22Rv1 (cell line): ENCODE measurements around the gene MGA.
"Not testable (repeated sequence)": the region's sequence is repeated elsewhere in the genome, so short reads cannot be mapped to it uniquely, and the experiment has no call there.

Experiments used
- H3K27ac ChIP-seq: fragments of 450-650 bp; 2 replicates; pipeline ENCODE4 v1.5.1; 2017
- CTCF ChIP-seq: fragments of 450-650 bp; IDR thresholded peaks from 2 replicates; pipeline ENCODE4 v1.5.1; 2017; ENCODE audit warnings: mild to moderate bottlenecking
- ZFX ChIP-seq: fragments of 450-650 bp; IDR thresholded peaks from 2 replicates; pipeline ENCODE4 v1.6.1; 2017; ENCODE audit warnings: antibody characterized with exemption, borderline replicate concordance

Gene MGA

GRCh38 chr15:41703120-41703519, 42.9 kb downstream of the MGA start:
- TF ChIP-seq CTCF = no peak
- no peak overlapping the region for H3K27ac ChIP-seq

- no peak for TF ChIP-seq ZFX
- TF ChIP-seq CTCF = no peak
- no peak overlapping the region for H3K27ac ChIP-seq
Measured at GRCh38 chr15:41713047-41713446, 52.8 kb downstream of the MGA start.

GRCh38 chr15:41714291-41714690, 54.1 kb downstream of the MGA start:
- 0 out of 2 replicates have a peak overlapping the region, but pooled peaks have one; percentile 2 for H3K27ac ChIP-seq
- TF ChIP-seq ZFX = no peak
- no peak for TF ChIP-seq CTCF

- no peak overlapping the region for H3K27ac ChIP-seq
- TF ChIP-seq ZFX (no peak), CTCF (no peak)
Measured at GRCh38 chr15:41716864-41717263, 56.7 kb downstream of the MGA start.

GRCh38 chr15:41727143-41727542, 66.9 kb downstream of the MGA start:
- no peak overlapping the region for H3K27ac ChIP-seq
- no peak for TF ChIP-seq CTCF
- TF ChIP-seq ZFX = no peak

GRCh38 chr15:41728061-41728460, 67.9 kb downstream of the MGA start:
- H3K27ac ChIP-seq = not testable (repeated sequence)

GRCh38 chr15:41730543-41730942, 70.3 kb downstream of the MGA start:
- no peak for TF ChIP-seq ZFX
- no peak for TF ChIP-seq CTCF
- H3K27ac ChIP-seq = no peak overlapping the region

GRCh38 chr15:41732483-41732882, 72.3 kb downstream of the MGA start:
- H3K27ac ChIP-seq = no peak overlapping the region
- TF ChIP-seq ZFX = no peak
- TF ChIP-seq CTCF = no peak
